GM19468 (cell line): ENCODE results near the gene ZNF660.
"Not testable (repeated sequence)": the region's sequence is repeated elsewhere in the genome, so short reads cannot be mapped to it uniquely, and the experiment has no call there.

Source experiments
- ATAC-seq: cut with Tn5 transposase; IDR thresholded peaks from one replicate; pipeline ENCODE4 v1.9.1; 2021; ENCODE audit warnings: mild to moderate bottlenecking, moderate library complexity, moderate number of reproducible peaks; ENCODE audit not compliant: unreplicated experiment; ENCODE audit errors: extremely low read depth

Gene ZNF660

GRCh38 chr3:44584646-44585501 is at the start of gene ZNF660:
Gene ZNF660 (plus strand): TSS chr3:44584964. CDS start chr3:44594194, 9,230 bp downstream.
- ATAC-seq: no peak

- ATAC-seq: no peak
Measured at GRCh38 chr3:44535364-44535763, 49.4 kb upstream of the ZNF660 start.

- ATAC-seq: not testable (repeated sequence)
Measured at GRCh38 chr3:44544811-44545210, 40.0 kb upstream of the ZNF660 start.

- no peak for ATAC-seq
Measured at GRCh38 chr3:44554626-44555592, 29.9 kb upstream of the ZNF660 start, which contains the start of gene ZKSCAN7. Gene ZKSCAN7 (plus strand): TSS chr3:44555193. CDS start chr3:44557048, 1,855 bp downstream.

GRCh38 chr3:44555723-44556122 is 29.0 kb upstream of the ZNF660 start:
- ATAC-seq: no peak

- ATAC-seq: no peak
Measured at GRCh38 chr3:44557074-44557473, 27.7 kb upstream of the ZNF660 start.

GRCh38 chr3:44561076-44561475 is 23.7 kb upstream of the ZNF660 start:
- no peak for ATAC-seq

- ATAC-seq: no peak
Measured at GRCh38 chr3:44562147-44562546, 22.6 kb upstream of the ZNF660 start.

- no peak for ATAC-seq
Measured at GRCh38 chr3:44568561-44568960, 16.2 kb upstream of the ZNF660 start.

GRCh38 chr3:44571024-44571423 is 13.7 kb upstream of the ZNF660 start:
- no peak for ATAC-seq

- no peak for ATAC-seq
Measured at GRCh38 chr3:44576613-44577012, 8.2 kb upstream of the ZNF660 start.

- not testable (repeated sequence) for ATAC-seq
Measured at GRCh38 chr3:44577354-44577952, 7.3 kb upstream of the ZNF660 start.

GRCh38 chr3:44578316-44578715 is 6.4 kb upstream of the ZNF660 start:
- not testable (repeated sequence) for ATAC-seq

GRCh38 chr3:44578924-44579515 is 5.7 kb upstream of the ZNF660 start:
- ATAC-seq: not testable (repeated sequence)

- ATAC-seq: not testable (repeated sequence)
Measured at GRCh38 chr3:44579749-44580148, 5.0 kb upstream of the ZNF660 start.

- not testable (repeated sequence) for ATAC-seq
Measured at GRCh38 chr3:44580971-44581370, 3.8 kb upstream of the ZNF660 start.

- ATAC-seq: no peak
Measured at GRCh38 chr3:44596621-44597020, 11.9 kb downstream of the ZNF660 start.

- no peak for ATAC-seq
Measured at GRCh38 chr3:44601749-44602148, 17.0 kb downstream of the ZNF660 start.

- ATAC-seq: no peak
Measured at GRCh38 chr3:44612678-44613077, 27.9 kb downstream of the ZNF660 start.
